Vagina (tissue), 2 donors: ENCODE data around the gene PPFIA4.

ENCODE experiments used
- CTCF ChIP-seq, 3 experiments: fragments of 450-650 bp in 2 of 3; fragments of 200-600 bp in 1 of 3; sonication (generic) in 1 of 3; IDR thresholded peaks; one replicate each; pipeline ENCODE4 v1.5.1; 2017 to 2019; ENCODE audit warnings: antibody characterized with exemption in 3 of 3, mild to moderate bottlenecking in 2 of 3, moderate library complexity in 2 of 3
- POLR2A ChIP-seq, 2 donors: fragments of 450-650 bp; IDR thresholded peaks; one replicate each; pipeline ENCODE4 v1.6.1; 2017; ENCODE audit warnings: antibody characterized with exemption in 2 of 2, mild to moderate bottlenecking in 2 of 2, moderate library complexity in 2 of 2
- POLR2AphosphoS5 ChIP-seq, 2 donors: sonication (generic); formaldehyde crosslinking; IDR thresholded peaks; one replicate each; pipeline ENCODE4 v1.9.0; 2017; ENCODE audit warnings: antibody characterized with exemption in 2 of 2, mild to moderate bottlenecking in 2 of 2, low read depth in 1 of 2; ENCODE audit not compliant: insufficient read depth in 1 of 2

GRCh38 chr1:203112475-203112874, 86.2 kb downstream of the PPFIA4 start:
- TF ChIP-seq CTCF (IDR thresholded peaks at IDR 0.05) (no peak), POLR2A (IDR thresholded peaks at IDR 0.05) (no peak), POLR2AphosphoS5 (IDR thresholded peaks at IDR 0.05; ENCODE audit: insufficient read depth in 1 of 2, low read depth in 1 of 2) (no peak)
